Amniotic stem cell (primary cell): Measurements from ENCODE around the gene NOL4.
"Not testable (repeated sequence)": the region's sequence is repeated elsewhere in the genome, so short reads cannot be mapped to it uniquely, and the experiment has no call there.

Experiments used
- DNase-seq: peaks from one replicate; lab custom pipeline; 2025; lab: John Stamatoyannopoulos, UW

The NOL4 gene

GRCh38 chr18:34224423-34225217, at the start of gene NOL4:
Gene NOL4 (minus strand): TSS chr18:34224913. CDS start chr18:34223253, 1,660 bp downstream.
- no peak for DNase-seq

- DNase-seq: not testable (repeated sequence)
These were observed 41.3 kb upstream of the NOL4 start for GRCh38 chr18:34266029-34266428.

GRCh38 chr18:34261865-34262780, 37.4 kb upstream of the NOL4 start:
- no peak for DNase-seq

- no peak for DNase-seq
These were observed 33.5 kb upstream of the NOL4 start for GRCh38 chr18:34258176-34258575.

GRCh38 chr18:34251919-34252318, 27.2 kb upstream of the NOL4 start:
- no peak for DNase-seq

GRCh38 chr18:34248727-34249126, 24.0 kb upstream of the NOL4 start:
- DNase-seq: no peak

- no peak for DNase-seq
These were observed 18.0 kb upstream of the NOL4 start for GRCh38 chr18:34242739-34243138.

GRCh38 chr18:34233781-34234388, 9.2 kb upstream of the NOL4 start:
- DNase-seq: not testable (repeated sequence)

GRCh38 chr18:34225218-34225553, 473 bp upstream of the NOL4 start:
- DNase-seq: no peak

GRCh38 chr18:34223893-34224422, 755 bp downstream of the NOL4 start:
- no peak for DNase-seq

- no peak for DNase-seq
These were observed 1.4 kb downstream of the NOL4 start for GRCh38 chr18:34223164-34223892.

- no peak for DNase-seq
These were observed 2.2 kb downstream of the NOL4 start for GRCh38 chr18:34222307-34223163.

- no peak for DNase-seq
These were observed 2.8 kb downstream of the NOL4 start for GRCh38 chr18:34221971-34222306.

GRCh38 chr18:34220081-34220815, 4.5 kb downstream of the NOL4 start:
- DNase-seq: no peak

GRCh38 chr18:34219651-34220050, 5.1 kb downstream of the NOL4 start:
- no peak for DNase-seq

GRCh38 chr18:34212511-34212910, 12.2 kb downstream of the NOL4 start:
- no peak for DNase-seq

- no peak for DNase-seq
These were observed 17.3 kb downstream of the NOL4 start for GRCh38 chr18:34207344-34207851.

- DNase-seq: no peak
These were observed 20.8 kb downstream of the NOL4 start for GRCh38 chr18:34203866-34204265.

- no peak for DNase-seq
These were observed 28.5 kb downstream of the NOL4 start for GRCh38 chr18:34196256-34196655.

GRCh38 chr18:34194239-34194638, 30.5 kb downstream of the NOL4 start:
- DNase-seq: no peak
